Liver (tissue), 9 donors: Measurements from ENCODE around the gene GHRL. TPM values are rescaled to one million over a fixed set of nuclear protein-coding genes. Genes with fewer than 3 reads are reported as not detected.

Experiments used
- DNase-seq: peaks from one replicate; pipeline ENCODE4 v3.0.0-alpha.2; 2017; ENCODE audit warnings: low spot score
- H3K27ac ChIP-seq, 2 donors: one replicate each; pipeline ENCODE4 v1.7.0; 2013; ENCODE audit warnings: inconsistent platforms in 2 of 2, low read length in 2 of 2, control low read depth in 1 of 2, low read depth in 1 of 2, mild to moderate bottlenecking in 1 of 2
- H3K27me3 ChIP-seq, 4 donors: one replicate each; pipeline versions ENCODE4 v1.6.1 to v1.7.0; 2013; ENCODE audit warnings: low read length in 3 of 4, inconsistent platforms in 1 of 4, mild to moderate bottlenecking in 1 of 4, moderate library complexity in 1 of 4; ENCODE audit not compliant: control insufficient read depth in 4 of 4, insufficient read depth in 4 of 4
- H3K36me3 ChIP-seq, 4 donors: one replicate each; pipeline versions ENCODE4 v1.6.1 to v1.7.0; 2013; ENCODE audit warnings: low read length in 3 of 4, mild to moderate bottlenecking in 3 of 4, low read depth in 1 of 4, moderate library complexity in 1 of 4; ENCODE audit not compliant: control insufficient read depth in 4 of 4, insufficient read depth in 3 of 4
- H3K4me1 ChIP-seq, 4 donors: one replicate each; pipeline versions ENCODE4 v1.6.1 to v1.7.0; 2013; ENCODE audit warnings: low read length in 3 of 4, mild to moderate bottlenecking in 3 of 4, moderate library complexity in 1 of 4; ENCODE audit not compliant: control insufficient read depth in 4 of 4, insufficient read depth in 4 of 4
- H3K4me3 ChIP-seq, 3 donors: one replicate each; pipeline versions ENCODE4 v1.6.1 to v1.7.0; 2013; ENCODE audit warnings: low read length in 3 of 3, control low read depth in 1 of 3, low read depth in 1 of 3, mild to moderate bottlenecking in 1 of 3
- H3K9ac ChIP-seq, 2 donors: one replicate each; pipeline ENCODE4 v1.7.0; 2013; ENCODE audit warnings: low read length in 2 of 2, mild to moderate bottlenecking in 2 of 2, moderate library complexity in 2 of 2, control low read depth in 1 of 2, low read depth in 1 of 2
- H3K9me3 ChIP-seq, 4 donors: one replicate each; pipeline versions ENCODE4 v1.6.1 to v1.7.0; 2013; ENCODE audit warnings: low read length in 3 of 4; ENCODE audit not compliant: control insufficient read depth in 4 of 4
- EGR1 ChIP-seq, 2 donors: IDR thresholded peaks; 2 replicates each; pipeline ENCODE4 v1.6.1; 2016 to 2018; ENCODE audit warnings: antibody characterized with exemption in 2 of 2, low read depth in 2 of 2
- FOXA2 ChIP-seq: IDR thresholded peaks from 2 replicates; pipeline ENCODE4 v1.6.1; 2016; ENCODE audit warnings: antibody characterized with exemption
- HNF4A ChIP-seq, 2 donors: conservative IDR thresholded peaks; 2 replicates each; pipeline ENCODE4 v1.6.1; 2016; ENCODE audit warnings: antibody characterized with exemption in 2 of 2, mild to moderate bottlenecking in 2 of 2
- HNF4G ChIP-seq: IDR thresholded peaks from 2 replicates; pipeline ENCODE4 v1.6.1; 2016; ENCODE audit warnings: antibody characterized with exemption
- JUND ChIP-seq, 2 donors: IDR thresholded peaks; 2 replicates each; pipeline ENCODE4 v1.6.1; 2016; ENCODE audit warnings: antibody characterized with exemption in 2 of 2
- RAD21 ChIP-seq, 2 donors: IDR thresholded peaks; 2 replicates each; pipeline ENCODE4 v1.6.1; 2016; ENCODE audit warnings: antibody characterized with exemption in 2 of 2, mild to moderate bottlenecking in 2 of 2
- WGBS: extraction: QIAGEN DNeasy Blood & Tissue Kit; methylation state at CpG from one replicate; pipeline ENCODE4 v1.1.7; 2013; 5-methylcytosine and 5-hydroxymethylcytosine counted together
- polyA plus RNA-seq, 2 donors: library from polyadenylated mRNA; stranded (reverse) in 1 of 2; unstranded in 1 of 2; fragments of 200-250 nt in 1 of 2; fragments of >200 nt in 1 of 2; fragmentation: Nextera tagmentation in 1 of 2; extraction: Ambion mirVana in 1 of 2; gene quantifications; one replicate each; pipeline versions ENCODE4 v1.2.1 to v1.2.3, GENCODE V29; 2013 to 2015
- total RNA-seq, 2 donors: library from RNA; depleted of rRNA; stranded (reverse); fragments of >200 nt; gene quantifications; one replicate each; pipeline ENCODE4 v1.2.3, GENCODE V29; 2014
- TF ChIP-seq, protein P1 (sequence below): IDR thresholded peaks from 2 replicates; pipeline ENCODE4 v1.6.1; 2016; ENCODE audit warnings: antibody characterized with exemption, mild to moderate bottlenecking
- TF ChIP-seq, protein P2 (sequence below): IDR thresholded peaks from 2 replicates; pipeline ENCODE4 v1.6.1; 2016; ENCODE audit warnings: antibody characterized with exemption
- TF ChIP-seq, protein P3 (sequence below): IDR thresholded peaks from 2 replicates; pipeline ENCODE4 v1.6.1; 2016; ENCODE audit warnings: antibody characterized with exemption
- donor health status: healthy.
- donor health status: healthy.
- donor health status: healthy.
- donor health status: healthy.
- donor health status: healthy.

Gene GHRL
- total and polyA plus RNA-seq, 4 donors = 0.08 to 1.3 (median 0.27) TPM

DNA sequence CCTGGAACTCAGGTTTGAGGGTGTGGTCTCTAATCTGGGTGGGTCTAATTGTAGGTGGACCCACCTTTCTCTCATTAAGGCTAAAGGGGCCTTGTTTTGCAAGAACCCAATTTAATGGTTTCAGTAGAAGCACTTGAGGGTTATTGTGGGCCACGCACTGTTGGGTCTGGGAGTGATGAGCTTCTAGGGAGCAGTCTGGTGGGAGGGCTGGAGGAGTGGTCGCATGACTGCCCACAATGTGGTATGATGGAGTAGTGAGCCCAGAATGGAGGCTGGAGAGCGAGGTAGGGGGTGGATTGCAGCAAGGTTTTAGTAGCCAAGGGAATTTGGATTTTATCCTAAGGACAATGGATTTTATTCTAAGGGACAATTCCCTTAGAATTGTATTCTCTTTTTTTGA is 41.7 kb downstream of the GHRL start:
- Histone ChIP-seq H3K9ac (no peak overlapping the region), H3K4me3 (no peak overlapping the region), H3K4me1 (peaks cover 2 to 29% (median 15%) of the 10 kb centered on the region in 4 donors), H3K36me3 (peaks cover 1 to 8% (median 7%) of the 10 kb centered on the region in 4 donors), H3K27ac (no peak overlapping the region), H3K9me3 (peaks cover 0 to under 1% (median 0%) of the 10 kb centered on the region in 4 donors), H3K27me3 (no peaks in the 10 kb centered on the region)
- DNase-seq = no peak
- 95% methylated on average over 3 of the region's 3 CpGs for WGBS
- TF ChIP-seq FOXA2 (no peak), HNF4G (no peak), RAD21 (IDR thresholded peaks at IDR 0.05) (no peak), JUND (IDR thresholded peaks at IDR 0.05) (no peak)
- TF ChIP-seq, protein P1, sequence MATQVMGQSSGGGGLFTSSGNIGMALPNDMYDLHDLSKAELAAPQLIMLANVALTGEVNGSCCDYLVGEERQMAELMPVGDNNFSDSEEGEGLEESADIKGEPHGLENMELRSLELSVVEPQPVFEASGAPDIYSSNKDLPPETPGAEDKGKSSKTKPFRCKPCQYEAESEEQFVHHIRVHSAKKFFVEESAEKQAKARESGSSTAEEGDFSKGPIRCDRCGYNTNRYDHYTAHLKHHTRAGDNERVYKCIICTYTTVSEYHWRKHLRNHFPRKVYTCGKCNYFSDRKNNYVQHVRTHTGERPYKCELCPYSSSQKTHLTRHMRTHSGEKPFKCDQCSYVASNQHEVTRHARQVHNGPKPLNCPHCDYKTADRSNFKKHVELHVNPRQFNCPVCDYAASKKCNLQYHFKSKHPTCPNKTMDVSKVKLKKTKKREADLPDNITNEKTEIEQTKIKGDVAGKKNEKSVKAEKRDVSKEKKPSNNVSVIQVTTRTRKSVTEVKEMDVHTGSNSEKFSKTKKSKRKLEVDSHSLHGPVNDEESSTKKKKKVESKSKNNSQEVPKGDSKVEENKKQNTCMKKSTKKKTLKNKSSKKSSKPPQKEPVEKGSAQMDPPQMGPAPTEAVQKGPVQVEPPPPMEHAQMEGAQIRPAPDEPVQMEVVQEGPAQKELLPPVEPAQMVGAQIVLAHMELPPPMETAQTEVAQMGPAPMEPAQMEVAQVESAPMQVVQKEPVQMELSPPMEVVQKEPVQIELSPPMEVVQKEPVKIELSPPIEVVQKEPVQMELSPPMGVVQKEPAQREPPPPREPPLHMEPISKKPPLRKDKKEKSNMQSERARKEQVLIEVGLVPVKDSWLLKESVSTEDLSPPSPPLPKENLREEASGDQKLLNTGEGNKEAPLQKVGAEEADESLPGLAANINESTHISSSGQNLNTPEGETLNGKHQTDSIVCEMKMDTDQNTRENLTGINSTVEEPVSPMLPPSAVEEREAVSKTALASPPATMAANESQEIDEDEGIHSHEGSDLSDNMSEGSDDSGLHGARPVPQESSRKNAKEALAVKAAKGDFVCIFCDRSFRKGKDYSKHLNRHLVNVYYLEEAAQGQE = no peak
- TF ChIP-seq, protein P2, sequence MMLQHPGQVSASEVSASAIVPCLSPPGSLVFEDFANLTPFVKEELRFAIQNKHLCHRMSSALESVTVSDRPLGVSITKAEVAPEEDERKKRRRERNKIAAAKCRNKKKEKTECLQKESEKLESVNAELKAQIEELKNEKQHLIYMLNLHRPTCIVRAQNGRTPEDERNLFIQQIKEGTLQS = no peak

DNA sequence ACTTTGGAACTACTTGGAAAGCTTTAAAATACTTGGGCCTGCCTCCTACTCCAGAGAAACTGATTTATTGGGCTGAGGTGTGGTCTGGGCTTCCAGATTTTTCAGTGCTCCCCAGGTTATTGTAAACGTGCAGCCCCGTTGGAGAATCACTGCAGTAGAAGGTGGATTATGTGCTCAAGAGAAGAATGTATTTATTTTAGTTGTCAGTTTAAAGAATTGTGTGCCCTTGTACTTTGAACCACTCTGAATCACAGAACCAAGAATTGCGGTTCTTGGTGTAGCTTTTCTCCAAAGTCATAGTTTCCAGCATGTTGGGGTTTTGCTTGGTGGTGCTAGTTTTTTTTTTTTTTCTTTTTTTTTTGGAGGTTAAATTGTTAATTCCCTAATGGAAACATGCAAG is 42.9 kb downstream of the GHRL start:
- no peak for DNase-seq
- no peak overlapping the region for H3K27ac ChIP-seq
- H3K9ac ChIP-seq = peak overlapping the region in 1 of 2 donors; percentile 54

More for the DNA sequence above, 42.9 kb downstream of the GHRL start:
- peaks cover 0 to 10% (median 0%) of the 10 kb centered on the region in 4 donors for H3K9me3 ChIP-seq
- H3K4me3 ChIP-seq = peak overlapping the region in 2 of 3 donors; percentile 72 to 78
- peaks cover 0 to 8% (median 7%) of the 10 kb centered on the region in 4 donors for H3K36me3 ChIP-seq
- TF ChIP-seq HNF4A (conservative IDR thresholded peaks at IDR 0.05) (peak in 1 of 2 donors; percentile 14), EGR1 (IDR thresholded peaks at IDR 0.05; ENCODE audit: low read depth in 2 of 2) (no peak), HNF4G (no peak)
- TF ChIP-seq, protein P1 = no peak
- TF ChIP-seq, protein P3, sequence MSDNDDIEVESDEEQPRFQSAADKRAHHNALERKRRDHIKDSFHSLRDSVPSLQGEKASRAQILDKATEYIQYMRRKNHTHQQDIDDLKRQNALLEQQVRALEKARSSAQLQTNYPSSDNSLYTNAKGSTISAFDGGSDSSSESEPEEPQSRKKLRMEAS = no peak
- H3K4me1 ChIP-seq = peaks cover 2 to 29% (median 15%) of the 10 kb centered on the region in 4 donors
- H3K27me3 ChIP-seq = no peaks in the 10 kb centered on the region
- WGBS = 21% methylated on average over 3 of the region's 3 CpGs
